Activated naive CD4-positive, alpha-beta T cell treated with anti-CD3 and anti-CD28 coated beads for 36 hours (primary cell): ENCODE measurements around the gene MVP. TPM values are rescaled to one million over a fixed set of nuclear protein-coding genes. Genes with fewer than 3 reads are reported as not detected.
A peak's percentile ranks its signal among the peaks of the same experiment; 100 is the strongest.
"Not testable (repeated sequence)": the region's sequence is repeated elsewhere in the genome, so short reads cannot be mapped to it uniquely, and the experiment has no call there.

Experiments
- CTCF ChIA-PET: fragments of 350-600 bp; sonication (Branson Sonifier 250); formaldehyde crosslinking; loops from one replicate; lab custom pipeline; 2021; ENCODE audit warnings: antibody characterized with exemption; lab: Charles Lee
- DNase-seq: peaks from one replicate; pipeline ENCODE4 v3.0.0-alpha.2; 2020
- H3K27ac Mint-ChIP-seq: one replicate; pipeline ENCODE4 v1.8.0; 2021; ENCODE audit warnings: mild to moderate bottlenecking, mixed read lengths
- H3K27me3 Mint-ChIP-seq: one replicate; pipeline ENCODE4 v1.8.0; 2021; ENCODE audit warnings: low read depth, mixed read lengths
- H3K36me3 Mint-ChIP-seq: one replicate; pipeline ENCODE4 v1.8.0; 2021; ENCODE audit warnings: low read depth, mixed read lengths
- H3K4me1 Mint-ChIP-seq: one replicate; pipeline ENCODE4 v1.8.0; 2021; ENCODE audit warnings: low read depth, mixed read lengths
- H3K4me3 Mint-ChIP-seq: one replicate; pipeline ENCODE4 v1.8.0; 2021; ENCODE audit warnings: mild to moderate bottlenecking, moderate library complexity, mixed read lengths
- H3K9me3 Mint-ChIP-seq: one replicate; pipeline ENCODE4 v1.8.0; 2021; ENCODE audit warnings: mixed read lengths
- intact Hi-C: fragments of 100-400 bp; cut with micrococcal nuclease; formaldehyde crosslinking; loops from one replicate; pipeline ENCODE4 v1.15.1; 2023
- total RNA-seq, 2 experiments: library from RNA; stranded (reverse); gene quantifications; one replicate each; pipeline ENCODE4 v1.2.3, GENCODE V29; 2021

The MVP gene
- total RNA-seq = 10 to 100 TPM; 84.1 to 86.9 TPM

- Mint-ChIP-seq H3K9me3 (no peaks in the 10 kb centered on the region), H3K27ac (peak within 1 kb of the TSS; percentile 98), H3K4me3 (peak within 1 kb of the TSS; percentile 94), H3K27me3 (no peaks in the 10 kb centered on the region), H3K4me1 (peaks cover 67% of the 10 kb centered on the region), H3K36me3 (peaks cover 33% of the 10 kb centered on the region)
- peak; percentile 81 for DNase-seq
- intact Hi-C loops = loop anchor here (1.0 to 5.0 kb wide), 4 partner anchors 15 to 552 kb away; partner anchors contain the start of genes CDIPT, MYL11, TAOK2 and TBC1D10B
- CTCF ChIA-PET = interaction anchor here (1.1 to 8.3 kb wide), 4 partner anchors 13 to 35 kb away, joined by 4 to 92 read pairs (median 12); partner anchors contain the start of gene MAZ
Observed at GRCh38 chr16:29820271-29820701, at the start of gene MVP. Gene MVP, plus strand, starts transcription at chr16:29820462. Its CDS starts 10,088 bp downstream, at chr16:29830550.

- CTCF ChIA-PET = not testable (repeated sequence)
Observed at GRCh38 chr16:29772330-29772729, 47.9 kb upstream of the MVP start.

GRCh38 chr16:29774730-29775129 is 45.5 kb upstream of the MVP start:
- Mint-ChIP-seq H3K9me3 (no peaks in the 10 kb centered on the region), H3K4me3 (no peak overlapping the region), H3K27me3 (no peaks in the 10 kb centered on the region), H3K27ac (no peak overlapping the region), H3K4me1 (peaks cover 4% of the 10 kb centered on the region), H3K36me3 (no peaks in the 10 kb centered on the region)
- DNase-seq = no peak
- intact Hi-C loops = no loop called here
- CTCF ChIA-PET = no interaction called here

More at GRCh38 chr16:29772330-29772729, 47.9 kb upstream of the MVP start:
- H3K27ac Mint-ChIP-seq, H3K36me3 Mint-ChIP-seq, H3K4me1 Mint-ChIP-seq, H3K9me3 Mint-ChIP-seq, H3K4me3 Mint-ChIP-seq, H3K27me3 Mint-ChIP-seq, intact Hi-C loops, DNase-seq: not testable (repeated sequence)

- intact Hi-C loops = no loop called here
- Mint-ChIP-seq H3K9me3 (no peaks in the 10 kb centered on the region), H3K27ac (no peak overlapping the region), H3K4me3 (no peak overlapping the region), H3K36me3 (no peaks in the 10 kb centered on the region), H3K27me3 (no peaks in the 10 kb centered on the region), H3K4me1 (peaks cover 4% of the 10 kb centered on the region)
- CTCF ChIA-PET = interaction anchor here (1.3 kb wide), 1 partner anchor 21 kb away, joined by 3 read pairs; no protein-coding TSS in a partner anchor
- peak; percentile 22 for DNase-seq
Observed at GRCh38 chr16:29775742-29776408, 44.4 kb upstream of the MVP start.

- Mint-ChIP-seq H3K4me1 (no peaks in the 10 kb centered on the region), H3K9me3 (no peaks in the 10 kb centered on the region), H3K27me3 (no peaks in the 10 kb centered on the region), H3K27ac (no peak within 1 kb of the TSS), H3K36me3 (no peaks in the 10 kb centered on the region), H3K4me3 (no peak within 1 kb of the TSS)
- no peak for DNase-seq
- intact Hi-C loops = no loop called here
- CTCF ChIA-PET = interaction anchor here (1.1 to 1.4 kb wide), 3 partner anchors 8 to 70 kb away, joined by 3 to 4 read pairs (median 4); no protein-coding TSS in a partner anchor
Observed at GRCh38 chr16:29777576-29778350, 42.5 kb upstream of the MVP start, which contains the start of gene ZG16. Gene ZG16, plus strand, starts transcription at chr16:29778256. Its CDS starts 1,011 bp downstream, at chr16:29779267.

GRCh38 chr16:29779474-29779873 is 40.8 kb upstream of the MVP start:
- Mint-ChIP-seq H3K27ac (no peak overlapping the region), H3K9me3 (no peaks in the 10 kb centered on the region), H3K4me3 (no peak overlapping the region), H3K27me3 (no peaks in the 10 kb centered on the region), H3K4me1 (peaks cover 9% of the 10 kb centered on the region), H3K36me3 (no peaks in the 10 kb centered on the region)
- CTCF ChIA-PET = interaction anchor here (0.6 kb wide), 1 partner anchor 270 kb away, joined by 3 read pairs; no protein-coding TSS in a partner anchor
- no peak for DNase-seq
- intact Hi-C loops = no loop called here

- H3K27ac Mint-ChIP-seq, DNase-seq, intact Hi-C loops, H3K36me3 Mint-ChIP-seq, H3K9me3 Mint-ChIP-seq, H3K27me3 Mint-ChIP-seq, H3K4me3 Mint-ChIP-seq: not testable (repeated sequence)
- H3K4me1 Mint-ChIP-seq = peaks cover 21% of the 10 kb centered on the region
- CTCF ChIA-PET = interaction anchor here (1.0 to 2.5 kb wide), 5 partner anchors 25 to 65 kb away, joined by 3 to 13 read pairs (median 7); no protein-coding TSS in a partner anchor
Observed at GRCh38 chr16:29783094-29783953, 36.9 kb upstream of the MVP start.

- Mint-ChIP-seq H3K27me3 (no peaks in the 10 kb centered on the region), H3K4me3 (no peak overlapping the region), H3K36me3 (no peaks in the 10 kb centered on the region), H3K9me3 (no peaks in the 10 kb centered on the region), H3K4me1 (peaks cover 21% of the 10 kb centered on the region), H3K27ac (no peak overlapping the region)
- CTCF ChIA-PET = interaction anchor here (0.6 to 2.8 kb wide), 17 partner anchors 16 to 104 kb away, joined by 3 to 17 read pairs (median 5); partner anchors contain the start of genes C16orf54 and MVP
- DNase-seq = peak; percentile 68
- intact Hi-C loops = loop anchor here (1.0 kb wide), 1 partner anchor 52 kb away; no protein-coding TSS in a partner anchor
Observed at GRCh38 chr16:29784157-29784556, 36.1 kb upstream of the MVP start.

GRCh38 chr16:29784901-29785500 is 35.3 kb upstream of the MVP start:
- DNase-seq = peak; percentile 82
- intact Hi-C loops = loop anchor here (1.0 kb wide), 2 partner anchors 39 to 53 kb away; no protein-coding TSS in a partner anchor
- CTCF ChIA-PET = interaction anchor here (0.6 to 2.8 kb wide), 33 partner anchors 8 to 247 kb away, joined by 3 to 17 read pairs (median 4); partner anchors contain the start of genes C16orf54 and MVP
- Mint-ChIP-seq H3K9me3 (no peaks in the 10 kb centered on the region), H3K27ac (no peak overlapping the region), H3K4me3 (peak overlapping the region; percentile 61), H3K4me1 (peaks cover 25% of the 10 kb centered on the region), H3K36me3 (no peaks in the 10 kb centered on the region), H3K27me3 (no peaks in the 10 kb centered on the region)

- H3K27ac Mint-ChIP-seq, intact Hi-C loops, H3K4me3 Mint-ChIP-seq, H3K9me3 Mint-ChIP-seq, DNase-seq, H3K27me3 Mint-ChIP-seq: not testable (repeated sequence)
- peaks cover 16% of the 10 kb centered on the region for H3K36me3 Mint-ChIP-seq
- CTCF ChIA-PET = interaction anchor here (1.1 to 2.8 kb wide), 3 partner anchors 28 to 86 kb away, joined by 3 to 17 read pairs (median 4); no protein-coding TSS in a partner anchor
- H3K4me1 Mint-ChIP-seq = peaks cover 30% of the 10 kb centered on the region
Observed at GRCh38 chr16:29787155-29787554, 33.1 kb upstream of the MVP start.

GRCh38 chr16:29789775-29790182 is 30.5 kb upstream of the MVP start:
- intact Hi-C loops = loop anchor here (1.0 kb wide), 5 partner anchors 16 to 89 kb away; no protein-coding TSS in a partner anchor
- Mint-ChIP-seq H3K4me3 (peak overlapping the region; percentile 100), H3K27me3 (no peaks in the 10 kb centered on the region), H3K4me1 (peaks cover 37% of the 10 kb centered on the region), H3K36me3 (peaks cover 30% of the 10 kb centered on the region), H3K9me3 (no peaks in the 10 kb centered on the region), H3K27ac (peak overlapping the region; percentile 98)
- CTCF ChIA-PET = interaction anchor here (0.6 to 3.6 kb wide), 20 partner anchors 13 to 232 kb away, joined by 3 to 35 read pairs (median 4); partner anchors contain the start of genes MAZ, PAGR1 and SPN
- DNase-seq = no peak
